GM18868 (cell line): ENCODE data around the gene ZFAND4.
"Not testable (repeated sequence)": the region's sequence is repeated elsewhere in the genome, so short reads cannot be mapped to it uniquely, and the experiment has no call there.

ENCODE experiments used
- ATAC-seq: cut with Tn5 transposase; IDR thresholded peaks from one replicate; pipeline ENCODE4 v1.9.1; 2021; ENCODE audit warnings: mild to moderate bottlenecking, moderate library complexity; ENCODE audit not compliant: unreplicated experiment

The ZFAND4 gene

DNA sequence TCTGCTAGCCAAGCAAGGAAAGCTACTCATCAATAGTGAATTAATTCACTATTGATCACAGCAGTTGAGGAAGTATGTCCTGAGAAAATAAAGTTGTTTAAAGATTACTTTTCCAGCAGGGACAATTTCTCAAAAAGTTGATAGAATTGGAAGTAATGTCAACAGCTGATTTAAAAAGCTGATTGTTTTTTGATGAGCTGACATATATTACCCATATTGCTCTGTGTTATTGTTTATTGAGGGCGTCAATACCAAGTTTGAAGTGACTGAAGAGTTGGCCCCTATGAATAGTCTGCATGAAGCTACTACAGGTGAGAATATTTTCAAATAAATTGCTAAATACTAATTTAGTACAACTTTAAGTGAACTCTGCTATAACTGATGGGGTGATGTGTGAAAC is 28.0 kb downstream of the ZFAND4 start:
- ATAC-seq = no peak

DNA sequence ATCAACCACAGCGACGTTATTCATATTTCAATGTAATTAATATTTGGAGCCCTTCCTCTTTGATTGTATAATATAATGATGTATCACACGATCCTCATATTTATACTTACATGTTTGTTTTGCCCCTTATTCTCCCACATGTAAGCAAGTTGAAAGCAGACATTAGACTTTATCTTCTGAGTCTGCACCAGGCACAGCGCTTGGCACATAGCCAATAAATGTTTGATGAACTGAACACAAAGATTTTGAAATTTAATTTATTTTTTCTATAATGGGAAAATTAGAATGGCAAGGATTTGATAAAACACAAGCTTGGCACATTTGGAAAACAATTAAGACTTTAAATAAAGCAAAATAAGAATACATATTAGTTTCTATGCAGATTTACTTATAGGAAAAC is 31.6 kb downstream of the ZFAND4 start:
- no peak for ATAC-seq

GRCh38 chr10:45640049-45640448 is 32.5 kb downstream of the ZFAND4 start:
- no peak for ATAC-seq

DNA sequence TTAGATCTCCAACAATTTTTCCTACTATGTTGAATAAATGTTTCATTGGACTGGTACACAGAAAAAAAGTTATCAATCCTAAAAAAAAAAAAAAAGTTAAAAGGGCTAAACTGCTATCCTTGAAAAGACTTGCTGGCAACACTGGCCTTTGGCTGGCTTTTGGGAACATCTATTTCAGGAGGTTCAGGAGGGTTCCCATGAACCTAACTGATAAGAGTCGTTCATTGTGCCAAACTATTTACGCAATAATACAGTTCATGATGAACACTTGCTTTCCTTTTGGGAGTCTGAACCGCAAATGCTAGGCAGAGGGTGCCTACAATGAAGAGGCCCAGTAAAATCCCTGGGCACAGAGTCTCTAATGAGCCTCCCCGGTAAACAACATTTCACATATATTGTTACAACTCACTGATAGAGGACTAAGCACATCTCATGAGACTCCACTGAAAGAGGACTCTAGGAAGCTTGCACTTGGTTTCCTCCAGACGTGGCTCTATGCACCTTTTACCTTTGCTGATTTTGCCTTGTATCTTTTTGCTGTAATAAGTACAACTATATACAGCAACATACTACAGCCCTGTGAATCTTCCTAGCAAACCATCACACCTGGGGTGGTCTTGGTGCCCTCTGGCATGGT is 45.0 kb downstream of the ZFAND4 start:
- ATAC-seq = no peak

DNA sequence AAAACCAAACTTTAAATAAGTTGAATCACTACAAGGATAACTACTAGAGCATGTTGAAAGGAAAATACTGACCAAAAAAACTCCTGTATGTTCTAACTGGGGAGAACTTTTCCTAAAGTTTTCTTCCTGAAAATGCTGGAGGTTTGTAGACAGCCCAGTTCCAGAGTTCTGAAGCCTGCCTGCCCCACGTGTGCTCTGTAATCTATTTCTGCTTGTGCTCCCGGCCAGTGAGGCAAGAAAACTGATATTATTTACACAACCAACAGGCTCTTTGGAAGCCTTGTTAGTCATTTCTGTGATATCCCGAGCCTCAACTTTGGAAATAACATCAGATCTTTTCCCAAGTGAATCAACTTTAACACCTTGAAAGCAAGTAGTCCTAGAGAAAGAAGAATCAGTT is 46.7 kb downstream of the ZFAND4 start:
- ATAC-seq = no peak

DNA sequence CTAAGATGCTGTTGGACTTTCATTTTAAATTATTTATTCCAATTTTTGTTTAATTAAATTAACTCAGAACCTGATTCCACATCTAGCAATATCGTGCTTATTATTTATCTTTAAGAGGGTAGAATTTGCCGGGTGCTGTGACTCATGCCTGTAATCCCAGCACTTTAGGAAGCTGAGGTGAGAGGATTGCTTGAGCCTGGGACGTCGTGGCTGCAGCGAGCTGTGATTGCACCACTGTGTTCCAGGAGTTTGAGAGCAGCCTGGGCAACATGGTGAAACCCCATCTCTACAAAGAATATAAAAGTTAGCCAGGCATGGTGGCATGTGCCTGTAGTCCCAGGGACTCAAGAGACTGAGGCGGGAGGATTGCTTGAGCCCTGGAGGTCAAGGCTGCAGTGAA is 47.8 kb downstream of the ZFAND4 start:
- ATAC-seq = no peak

- no peak for ATAC-seq
Observed at GRCh38 chr10:45614869-45615268, 57.7 kb downstream of the ZFAND4 start.

DNA sequence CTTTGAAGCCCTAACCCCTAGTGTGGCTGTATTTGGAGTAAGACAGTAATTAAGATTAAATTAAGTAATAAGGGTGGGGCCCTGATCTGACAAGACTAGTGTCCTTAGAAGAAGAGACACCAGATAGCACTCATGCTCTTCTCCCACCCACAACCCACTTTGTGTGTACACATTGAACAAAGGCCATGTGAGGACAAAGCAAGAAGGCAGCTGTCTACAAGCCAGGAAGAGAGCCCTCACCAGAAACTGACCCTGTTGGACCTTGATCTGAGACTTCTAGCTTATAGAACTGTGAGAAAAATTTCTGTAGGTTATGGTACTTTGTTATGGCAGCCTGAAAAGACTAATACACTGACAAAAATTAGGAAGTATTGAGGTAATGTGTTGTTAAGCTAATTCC is 59.8 kb downstream of the ZFAND4 start:
- ATAC-seq = no peak

GRCh38 chr10:45608052-45608451 is 64.5 kb downstream of the ZFAND4 start:
- ATAC-seq = no peak

- ATAC-seq = no peak
Observed at GRCh38 chr10:45607276-45607675, 65.3 kb downstream of the ZFAND4 start.

DNA sequence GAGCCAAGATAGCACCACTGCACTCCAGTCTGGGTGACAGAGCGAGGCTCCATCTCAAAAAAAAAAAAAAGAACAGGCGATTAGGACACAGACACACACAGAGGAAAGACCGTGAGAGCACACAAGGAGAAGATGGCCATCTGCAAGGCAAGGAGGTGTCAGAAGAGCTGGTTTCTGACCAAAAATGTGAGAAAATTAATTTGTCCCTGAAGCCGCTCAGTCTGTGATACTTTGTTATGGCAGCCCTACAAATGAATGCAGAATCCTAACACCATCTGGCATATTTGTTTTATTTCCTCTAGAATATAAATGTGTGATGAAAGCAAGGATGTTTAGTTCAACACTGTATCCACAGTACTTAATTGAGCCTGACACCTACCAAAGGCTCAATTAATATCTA is 69.7 kb downstream of the ZFAND4 start:
- no peak for ATAC-seq

GRCh38 chr10:45602082-45602730 is 70.4 kb downstream of the ZFAND4 start:
- ATAC-seq = no peak

- not testable (repeated sequence) for ATAC-seq
Observed at GRCh38 chr10:45601254-45601930, 71.2 kb downstream of the ZFAND4 start.

DNA sequence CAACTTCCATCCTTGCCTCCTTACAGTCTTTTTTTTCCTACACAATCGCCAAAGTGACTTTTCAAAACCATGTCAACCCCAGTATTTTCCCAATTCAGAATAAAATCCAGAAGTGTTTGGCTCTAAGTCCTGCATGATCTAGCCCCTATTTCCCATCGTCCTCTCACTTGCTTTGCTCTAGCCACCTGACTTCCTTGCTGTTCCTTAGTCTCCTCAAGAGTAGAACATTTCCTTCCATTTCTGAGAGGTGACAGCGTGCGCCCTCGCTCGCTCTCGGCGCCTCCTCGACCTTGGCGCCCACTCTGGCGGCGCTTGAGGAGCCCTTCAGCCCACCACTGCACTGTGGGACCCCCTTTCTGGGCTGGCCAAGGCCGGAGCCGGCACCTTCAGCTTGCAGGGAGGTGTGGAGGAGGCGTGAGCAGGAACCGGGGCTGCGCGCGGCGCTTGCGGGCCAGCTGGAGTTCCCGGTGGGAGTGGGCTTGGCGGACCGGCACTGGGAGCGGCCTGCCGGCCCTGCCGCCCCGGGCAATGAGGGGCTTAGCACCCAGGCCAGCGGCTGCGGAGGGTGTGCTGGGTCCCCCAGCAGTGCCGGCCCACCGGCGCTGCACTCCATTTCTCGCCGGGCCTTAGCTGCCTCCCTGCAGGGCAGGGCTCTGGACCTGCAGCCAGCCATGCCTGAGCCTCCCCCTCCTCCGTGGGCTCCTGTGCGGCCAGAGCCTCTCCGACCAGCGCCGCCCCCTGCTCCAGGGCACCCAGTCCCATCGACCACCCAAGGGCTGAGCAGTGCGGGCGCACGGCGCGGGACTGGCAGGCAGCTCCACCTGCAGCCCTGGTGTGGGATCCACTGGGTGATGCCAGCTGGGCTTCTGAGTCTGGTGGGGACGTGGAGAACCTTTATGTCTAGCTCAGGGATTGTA is 72.0 kb downstream of the ZFAND4 start:
- not testable (repeated sequence) for ATAC-seq

DNA sequence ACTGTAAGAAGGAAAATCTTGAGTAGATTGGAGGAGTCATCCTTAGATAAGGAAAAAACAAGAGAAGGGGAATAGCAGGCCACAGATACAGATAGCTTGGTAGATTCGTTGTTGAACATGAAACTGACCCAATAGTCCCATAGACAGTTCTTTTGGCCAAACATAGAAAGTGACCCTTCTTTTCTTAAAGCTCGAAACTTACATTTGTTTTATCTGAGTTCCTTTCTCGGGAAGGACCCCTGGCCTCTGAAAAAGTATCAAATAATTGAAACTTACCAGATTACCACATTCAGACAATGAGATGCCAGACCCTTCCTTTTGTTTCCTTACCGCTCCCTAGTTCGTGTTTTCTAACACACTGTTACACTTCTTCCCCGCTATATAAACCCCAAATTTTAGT is 72.9 kb downstream of the ZFAND4 start:
- no peak for ATAC-seq

DNA sequence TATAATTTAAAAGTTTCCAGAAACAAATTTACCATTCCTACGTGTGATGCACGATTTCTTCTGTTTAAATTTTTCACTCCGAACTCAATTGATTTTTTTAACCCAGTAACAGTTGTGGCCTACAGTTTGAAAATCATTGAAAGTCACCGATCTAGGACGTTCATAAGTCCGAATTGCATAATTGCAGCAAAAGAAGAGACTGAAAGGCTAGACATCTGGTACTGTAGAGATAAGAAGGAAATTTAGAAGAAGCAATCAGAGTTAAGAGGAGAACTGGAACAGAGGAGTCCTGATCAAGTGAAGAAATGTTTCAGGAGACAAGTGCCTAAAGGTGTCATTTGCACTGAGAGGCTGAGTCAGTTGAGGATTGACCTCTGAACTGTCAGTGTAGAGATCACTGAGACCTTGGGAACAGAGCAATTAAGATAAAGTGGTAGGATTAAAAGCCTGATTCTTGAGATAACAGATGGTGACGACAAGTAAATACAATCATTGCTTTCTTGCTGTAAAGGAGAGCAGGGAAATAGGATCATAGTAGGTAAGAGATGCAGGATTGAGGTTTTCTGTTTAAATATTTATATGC is 73.5 kb downstream of the ZFAND4 start:
- no peak for ATAC-seq

GRCh38 chr10:45596526-45596925 is 76.0 kb downstream of the ZFAND4 start:
- ATAC-seq = no peak

DNA sequence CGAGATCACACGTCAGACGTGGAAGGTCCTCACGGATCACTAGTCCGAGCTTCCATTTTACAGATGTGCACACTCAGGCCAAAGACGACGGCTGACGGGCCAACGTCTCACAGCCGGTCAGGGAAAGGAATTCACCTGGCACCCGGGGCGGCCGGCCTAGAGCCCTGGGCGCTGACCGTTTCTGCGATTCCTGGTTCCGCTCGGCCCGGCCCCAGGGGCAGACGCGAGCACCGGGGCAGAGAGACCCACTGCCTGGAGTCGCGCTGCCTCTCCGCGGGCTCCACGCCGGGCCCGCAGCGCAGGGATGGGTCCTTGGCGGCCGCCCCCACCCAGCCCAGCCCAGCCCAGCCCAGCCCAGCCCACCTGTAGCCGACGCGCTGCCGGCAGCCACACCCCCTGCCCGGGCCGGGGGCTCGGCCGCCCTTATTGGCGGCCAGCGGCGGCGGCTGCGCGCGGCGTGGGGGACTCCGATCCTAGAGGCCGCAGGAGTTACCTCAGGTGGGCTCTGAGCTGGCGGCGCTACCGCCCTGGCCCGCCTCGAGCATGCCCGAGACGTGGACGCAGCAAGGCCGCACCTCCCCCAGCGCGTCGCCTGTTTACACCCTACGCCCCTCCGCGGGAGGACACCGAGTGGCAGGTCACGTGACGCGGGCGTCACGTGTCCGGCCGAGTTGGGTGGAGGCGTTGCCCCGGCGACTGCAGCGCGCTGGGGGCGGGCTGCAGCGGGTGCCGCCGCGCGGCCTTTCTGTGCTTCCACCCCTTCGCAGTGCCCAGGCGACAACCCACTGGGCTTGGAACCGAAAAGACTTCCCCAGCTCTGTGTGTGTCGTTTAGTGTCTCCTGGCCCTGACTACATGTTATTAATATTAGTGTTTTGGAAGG is 78.1 kb downstream of the ZFAND4 start:
- peak; percentile 95 for ATAC-seq

- ATAC-seq = no peak
Observed at GRCh38 chr10:45593938-45594275, 78.7 kb downstream of the ZFAND4 start.

GRCh38 chr10:45592926-45593325 is 79.6 kb downstream of the ZFAND4 start:
- ATAC-seq = no peak
